Measurements from ENCODE around the gene SIT1. TPM values are rescaled to one million over a fixed set of nuclear protein-coding genes. Genes with fewer than 3 reads are reported as not detected.

SIT1 gene
- total RNA-seq, 4 donors from 2014 or later, result not detected

GRCh38 chr9:35628389-35628991, 22.2 kb downstream of the SIT1 start:
- no peak overlapping the region for H3K4me3 ChIP-seq (ENCODE audit: low read depth, poor library complexity, severe bottlenecking)
- DNase-seq (ENCODE audit: low spot score in 2 of 2), result peak in 1 of 2 donors; percentile 68
- WGBS, 2 donors, result 91 to 97% methylated on average over 6 of the region's 6 CpGs
- intact Hi-C loops (cut with DNase I; ENCODE audit: low total_unique reads), result no loop called here
- TF ChIP-seq, protein P1, sequence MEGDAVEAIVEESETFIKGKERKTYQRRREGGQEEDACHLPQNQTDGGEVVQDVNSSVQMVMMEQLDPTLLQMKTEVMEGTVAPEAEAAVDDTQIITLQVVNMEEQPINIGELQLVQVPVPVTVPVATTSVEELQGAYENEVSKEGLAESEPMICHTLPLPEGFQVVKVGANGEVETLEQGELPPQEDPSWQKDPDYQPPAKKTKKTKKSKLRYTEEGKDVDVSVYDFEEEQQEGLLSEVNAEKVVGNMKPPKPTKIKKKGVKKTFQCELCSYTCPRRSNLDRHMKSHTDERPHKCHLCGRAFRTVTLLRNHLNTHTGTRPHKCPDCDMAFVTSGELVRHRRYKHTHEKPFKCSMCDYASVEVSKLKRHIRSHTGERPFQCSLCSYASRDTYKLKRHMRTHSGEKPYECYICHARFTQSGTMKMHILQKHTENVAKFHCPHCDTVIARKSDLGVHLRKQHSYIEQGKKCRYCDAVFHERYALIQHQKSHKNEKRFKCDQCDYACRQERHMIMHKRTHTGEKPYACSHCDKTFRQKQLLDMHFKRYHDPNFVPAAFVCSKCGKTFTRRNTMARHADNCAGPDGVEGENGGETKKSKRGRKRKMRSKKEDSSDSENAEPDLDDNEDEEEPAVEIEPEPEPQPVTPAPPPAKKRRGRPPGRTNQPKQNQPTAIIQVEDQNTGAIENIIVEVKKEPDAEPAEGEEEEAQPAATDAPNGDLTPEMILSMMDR (IDR thresholded peaks at IDR 0.05), result no peak
- TF ChIP-seq POLR2A (IDR thresholded peaks at IDR 0.05), result no peak

GRCh38 chr9:35627575-35627974, 23.2 kb downstream of the SIT1 start:
- intact Hi-C loops (cut with DNase I; ENCODE audit: low total_unique reads), result no loop called here
- no peak overlapping the region for H3K4me3 ChIP-seq (ENCODE audit: low read depth, poor library complexity, severe bottlenecking)
- WGBS, 2 donors, result 77 to 90% methylated on average over 2 of the region's 2 CpGs
- TF ChIP-seq POLR2A (IDR thresholded peaks at IDR 0.05), result no peak
- TF ChIP-seq, protein P1 (IDR thresholded peaks at IDR 0.05), result no peak
- no peak for DNase-seq (ENCODE audit: low spot score in 2 of 2)

DNA sequence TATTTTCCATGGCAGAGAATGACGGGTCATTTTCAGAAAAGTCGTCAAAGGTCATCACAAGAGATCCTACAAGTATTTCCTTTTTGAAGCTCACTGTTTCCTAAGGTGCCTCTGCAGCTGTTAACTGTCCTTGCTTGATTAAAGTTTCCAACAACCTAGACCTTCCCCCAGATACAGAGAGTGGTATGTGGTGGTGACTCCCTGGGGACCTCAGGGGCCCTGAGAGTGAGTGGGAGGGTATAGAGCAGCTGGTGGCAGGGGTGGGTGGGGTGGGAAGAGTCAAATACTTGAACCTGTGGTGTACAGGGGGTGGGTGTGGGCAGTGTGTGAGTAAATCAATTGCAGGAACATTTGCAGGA, 31.0 kb downstream of the SIT1 start:
- intact Hi-C loops (cut with DNase I; ENCODE audit: low total_unique reads), result no loop called here
- peak in 1 of 2 donors; percentile 9 for DNase-seq (ENCODE audit: low spot score in 2 of 2)
- no peak overlapping the region for H3K4me3 ChIP-seq (ENCODE audit: low read depth, poor library complexity, severe bottlenecking)
- WGBS, 2 donors, result 69 to 83% methylated on average over 2 of the region's 2 CpGs
- no peak for TF ChIP-seq POLR2A (IDR thresholded peaks at IDR 0.05)
- TF ChIP-seq, protein P1 (IDR thresholded peaks at IDR 0.05), result no peak

DNA sequence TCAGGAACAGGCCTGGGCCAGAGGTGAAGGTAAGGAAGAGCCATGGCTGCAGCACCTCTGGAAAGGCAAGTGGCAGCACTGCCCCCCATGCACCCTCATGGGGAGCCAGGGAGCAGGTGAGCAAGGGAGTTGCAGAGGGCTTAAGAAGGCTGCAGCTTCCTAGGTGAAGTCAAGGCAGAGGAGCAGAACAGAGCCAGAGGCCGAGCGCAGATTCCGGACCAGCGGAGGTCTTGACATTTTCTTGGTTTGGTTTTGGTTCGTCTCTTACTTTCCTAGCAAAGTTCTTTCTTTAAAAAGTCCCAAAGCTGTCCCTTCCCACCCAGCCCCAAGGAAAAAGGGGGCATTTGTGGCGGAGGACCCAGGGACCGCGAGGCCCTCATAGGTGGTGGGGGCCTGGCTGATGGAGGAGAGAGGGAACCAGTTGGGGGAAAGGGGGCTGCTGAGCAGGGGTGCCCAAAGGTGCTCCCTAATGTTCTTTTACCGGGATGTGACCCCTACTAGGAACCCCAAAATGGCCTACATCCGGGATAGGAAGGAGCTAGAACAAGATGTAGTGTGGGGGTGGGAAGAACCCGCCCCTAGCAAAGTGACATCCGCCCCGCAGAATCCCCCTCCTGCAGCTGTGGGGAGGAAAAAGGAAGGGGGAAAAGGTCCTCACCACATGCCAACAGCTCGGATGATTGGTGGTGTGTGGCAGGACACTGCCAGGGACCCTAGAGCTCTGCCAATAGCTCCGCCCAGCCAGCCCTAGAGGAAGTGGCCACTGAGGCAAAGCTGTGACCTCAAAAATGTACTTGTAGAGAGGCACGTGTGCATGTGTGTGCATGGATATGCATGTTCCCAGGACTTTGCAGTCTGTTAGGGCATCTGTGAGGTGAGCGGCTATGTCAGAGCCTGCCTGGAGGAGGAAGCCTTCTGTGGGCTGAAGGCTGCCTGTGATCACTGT, 31.6 kb downstream of the SIT1 start:
- peak in 1 of 2 donors; percentile 87 for DNase-seq (ENCODE audit: low spot score in 2 of 2)
- no peak overlapping the region for H3K4me3 ChIP-seq (ENCODE audit: low read depth, poor library complexity, severe bottlenecking)
- WGBS, 2 donors, result 79 to 85% methylated on average over 17 of the region's 17 CpGs
- intact Hi-C loops (cut with DNase I; ENCODE audit: low total_unique reads), result no loop called here
- no peak for TF ChIP-seq POLR2A (IDR thresholded peaks at IDR 0.05)
- TF ChIP-seq, protein P1 (IDR thresholded peaks at IDR 0.05), result no peak

DNA sequence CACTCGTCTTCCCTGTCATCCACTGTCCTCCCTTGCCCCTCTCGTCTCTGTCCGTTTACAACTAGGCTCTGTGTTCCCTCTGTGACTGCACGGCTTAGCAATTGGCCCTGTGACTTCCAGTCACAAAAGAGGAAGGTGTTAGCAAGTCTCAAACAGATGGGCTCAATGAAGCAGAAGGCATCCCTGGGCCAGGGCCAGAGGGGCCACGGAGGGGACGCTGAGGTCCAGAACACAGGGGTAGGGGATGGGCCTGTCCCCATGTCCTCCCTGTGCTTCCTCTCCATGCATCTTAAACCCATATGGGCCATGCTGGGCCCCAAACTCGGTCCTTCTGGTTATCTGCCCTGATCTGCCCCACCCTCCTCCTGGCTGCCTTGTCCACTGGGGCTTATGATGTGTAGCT, 32.4 kb downstream of the SIT1 start, which contains the start of gene CD72:
Gene CD72, minus strand, starts transcription at position 89 of the 403 bp plus-strand sequence. CDS start 110 bp downstream, outside the sequence.
- H3K4me3 ChIP-seq (ENCODE audit: low read depth, poor library complexity, severe bottlenecking), result no peak within 1 kb of the TSS
- intact Hi-C loops (cut with DNase I; ENCODE audit: low total_unique reads), result no loop called here
- peak in 1 of 2 donors; percentile 80 for DNase-seq (ENCODE audit: low spot score in 2 of 2)
- 82 to 85% methylated on average over 7 of the region's 7 CpGs for whole genome bisulfite sequencing, 2 donors
- TF ChIP-seq, protein P1 (IDR thresholded peaks at IDR 0.05), result no peak
- no peak for TF ChIP-seq POLR2A (IDR thresholded peaks at IDR 0.05)

All from lower leg skin (tissue), 4 donors.